T-helper 2 cell treated with Interferon-gamma antibody and Interleukin-4, amounts not matched to agents 5 μg/mL and 100 μg/mL, for 36 hours (primary cell): ENCODE data around the gene LIFR.

Source experiments
- DNase-seq: peaks from one replicate; pipeline ENCODE4 v3.0.0; 2021; ENCODE audit warnings: low spot score
- H3K27ac Mint-ChIP-seq: one replicate; pipeline ENCODE4 v1.8.0; 2021; ENCODE audit warnings: mild to moderate bottlenecking, mixed read lengths
- H3K27me3 Mint-ChIP-seq: one replicate; pipeline ENCODE4 v1.8.0; 2021; ENCODE audit warnings: low read depth, mixed read lengths
- H3K36me3 Mint-ChIP-seq: one replicate; pipeline ENCODE4 v1.8.0; 2021; ENCODE audit warnings: low read depth, mixed read lengths
- H3K4me1 Mint-ChIP-seq: one replicate; pipeline ENCODE4 v1.8.0; 2021; ENCODE audit warnings: low read depth, mixed read lengths
- H3K4me3 Mint-ChIP-seq: one replicate; pipeline ENCODE4 v1.8.0; 2022; ENCODE audit warnings: mild to moderate bottlenecking, moderate library complexity, mixed read lengths
- H3K9me3 Mint-ChIP-seq: one replicate; pipeline ENCODE4 v1.8.0; 2021; ENCODE audit warnings: mixed read lengths

LIFR gene

DNA sequence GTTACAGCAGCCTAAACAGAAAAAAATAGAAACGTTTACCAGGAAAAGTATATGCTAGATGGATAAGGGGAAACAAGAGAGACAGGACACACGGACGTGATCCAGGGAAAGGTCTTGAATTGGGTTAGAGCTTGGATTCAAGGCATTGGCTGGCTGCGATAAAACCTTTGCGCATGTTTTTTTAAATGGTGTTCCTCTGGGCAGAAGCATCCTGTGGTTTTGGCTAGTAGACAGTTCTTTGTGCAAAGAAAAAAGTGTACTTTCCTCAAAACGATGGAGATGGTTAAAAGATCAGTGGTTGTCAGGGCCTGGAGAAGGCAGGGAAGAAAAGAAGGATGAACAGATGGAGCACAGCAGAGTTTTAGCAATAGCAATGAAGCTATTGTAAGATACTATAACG is 37.5 kb upstream of the LIFR start:
- H3K27me3 Mint-ChIP-seq, result peaks cover 2% of the 10 kb centered on the region
- H3K4me3 Mint-ChIP-seq, result no peak overlapping the region
- H3K27ac Mint-ChIP-seq, result no peak overlapping the region
- no peaks in the 10 kb centered on the region for H3K36me3 Mint-ChIP-seq
- no peaks in the 10 kb centered on the region for H3K9me3 Mint-ChIP-seq
- DNase-seq, result no peak
- H3K4me1 Mint-ChIP-seq, result no peaks in the 10 kb centered on the region

DNA sequence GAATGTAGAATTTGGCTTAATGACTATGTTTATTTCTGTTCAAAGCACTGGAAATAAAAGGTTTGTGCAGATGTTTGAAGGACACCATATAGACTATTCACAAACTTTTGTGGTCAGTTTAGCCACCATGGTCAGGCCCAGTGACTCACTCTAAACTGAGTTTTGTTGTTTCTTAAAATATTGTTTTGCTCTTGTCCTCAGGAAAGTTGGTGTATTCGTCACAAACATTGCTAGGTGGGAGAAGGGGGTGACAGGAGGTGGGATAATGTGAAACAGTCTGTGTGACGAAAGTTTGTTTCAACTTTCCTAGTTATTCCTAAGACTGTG is 35.0 kb upstream of the LIFR start:
- Mint-ChIP-seq H3K9me3 (no peaks in the 10 kb centered on the region), H3K27me3 (peaks cover 3% of the 10 kb centered on the region), H3K27ac (no peak overlapping the region), H3K4me3 (no peak overlapping the region), H3K4me1 (no peaks in the 10 kb centered on the region), H3K36me3 (no peaks in the 10 kb centered on the region)
- DNase-seq, result no peak

DNA sequence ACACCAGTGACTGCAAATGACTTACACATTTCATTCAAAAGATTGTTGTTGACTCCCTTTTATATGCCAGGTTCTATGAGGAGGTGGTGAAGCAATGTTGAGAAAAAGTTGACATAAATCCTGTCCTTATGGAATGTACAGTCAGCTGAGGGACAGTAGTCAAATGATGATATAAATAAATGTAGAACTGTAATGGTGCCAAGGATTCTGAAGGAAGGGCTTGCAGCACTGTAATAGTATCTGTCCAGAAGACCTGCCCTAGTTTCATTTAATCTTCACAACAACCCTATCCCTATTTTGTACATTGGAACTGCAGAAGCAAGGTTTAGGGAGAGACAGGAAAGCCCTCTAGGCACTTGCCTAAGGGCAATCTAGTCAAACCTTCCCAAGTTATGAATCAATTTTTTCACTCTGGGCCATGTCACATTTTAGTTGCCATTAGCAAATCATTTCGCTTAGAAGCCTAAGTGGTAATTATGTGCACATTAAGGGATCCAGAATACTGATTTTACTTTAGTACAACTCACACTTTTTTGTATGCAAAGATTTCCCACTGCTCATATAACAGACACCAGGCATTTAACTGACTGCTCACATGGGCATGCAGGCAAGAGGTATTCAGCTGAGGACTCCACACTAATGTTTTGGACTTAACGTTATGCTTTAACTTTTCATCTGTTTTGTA is 34.5 kb upstream of the LIFR start:
- H3K9me3 Mint-ChIP-seq, result no peaks in the 10 kb centered on the region
- no peaks in the 10 kb centered on the region for H3K4me1 Mint-ChIP-seq
- H3K36me3 Mint-ChIP-seq, result no peaks in the 10 kb centered on the region
- DNase-seq, result no peak
- H3K27ac Mint-ChIP-seq, result no peak overlapping the region
- H3K27me3 Mint-ChIP-seq, result peaks cover 8% of the 10 kb centered on the region
- H3K4me3 Mint-ChIP-seq, result no peak overlapping the region

DNA sequence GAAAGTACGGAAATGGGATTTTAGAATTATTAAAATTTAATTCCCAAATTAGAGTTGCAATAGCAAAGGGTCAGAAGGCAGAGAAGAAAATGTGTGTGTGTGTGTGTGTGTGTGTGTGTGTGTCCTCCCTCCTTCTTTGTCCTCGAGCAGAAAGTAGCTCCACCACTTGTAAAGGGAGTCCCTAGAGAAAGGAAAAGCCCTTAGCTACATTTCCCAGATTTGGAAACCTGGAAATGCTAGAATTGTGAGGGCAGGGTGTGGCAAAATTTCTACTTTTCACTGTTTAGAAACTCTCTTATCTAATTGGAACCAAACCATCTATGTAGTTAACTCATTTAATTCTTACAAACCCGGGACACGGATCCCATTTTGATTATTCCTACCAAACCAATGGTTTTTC is 33.2 kb upstream of the LIFR start:
- Mint-ChIP-seq H3K4me1 (no peaks in the 10 kb centered on the region), H3K27me3 (peaks cover 13% of the 10 kb centered on the region), H3K4me3 (no peak overlapping the region), H3K9me3 (no peaks in the 10 kb centered on the region), H3K27ac (no peak overlapping the region), H3K36me3 (no peaks in the 10 kb centered on the region)
- DNase-seq, result no peak

DNA sequence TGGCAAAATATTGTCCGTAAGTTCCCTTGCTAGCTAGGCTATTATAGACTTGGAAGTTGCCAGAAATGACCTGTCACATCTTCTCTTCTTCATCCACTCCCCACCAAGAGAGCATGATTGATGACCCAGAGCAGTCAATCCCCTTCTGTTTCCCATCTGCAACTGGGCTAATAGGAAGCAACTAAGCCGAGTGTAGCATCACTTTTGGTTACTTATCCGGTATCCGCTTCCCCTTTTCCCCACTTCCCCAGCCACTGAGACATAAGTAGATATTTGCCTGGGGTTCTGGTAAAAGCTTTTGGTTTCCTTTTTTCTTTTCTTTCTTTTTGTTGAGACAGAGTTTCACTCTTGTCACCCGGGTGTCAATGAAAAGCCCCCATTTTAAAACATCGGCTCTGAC is 29.4 kb upstream of the LIFR start:
- Mint-ChIP-seq H3K9me3 (no peaks in the 10 kb centered on the region), H3K4me3 (no peak overlapping the region), H3K4me1 (peaks cover 3% of the 10 kb centered on the region), H3K27ac (no peak overlapping the region), H3K27me3 (peaks cover 26% of the 10 kb centered on the region), H3K36me3 (no peaks in the 10 kb centered on the region)
- DNase-seq, result no peak

DNA sequence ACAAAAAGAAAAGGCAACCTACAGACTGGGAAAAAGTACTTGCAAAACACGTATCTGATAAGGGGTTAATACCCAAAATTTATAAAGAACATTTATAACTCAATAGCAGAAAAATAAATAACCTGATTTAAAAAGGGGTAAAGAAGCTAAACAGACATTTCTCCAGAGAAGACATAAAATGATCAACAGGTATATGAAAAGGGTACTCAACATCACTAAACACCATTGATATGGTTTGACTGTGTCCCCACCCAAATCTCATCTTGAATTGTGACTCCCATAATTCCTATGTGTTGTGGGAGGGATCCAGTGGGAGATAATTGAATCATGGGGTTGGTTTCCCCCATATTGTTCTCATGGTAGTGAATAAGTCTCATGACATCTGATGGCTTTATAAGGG is 27.1 kb upstream of the LIFR start:
- H3K27me3 Mint-ChIP-seq, result peaks cover 30% of the 10 kb centered on the region

DNA sequence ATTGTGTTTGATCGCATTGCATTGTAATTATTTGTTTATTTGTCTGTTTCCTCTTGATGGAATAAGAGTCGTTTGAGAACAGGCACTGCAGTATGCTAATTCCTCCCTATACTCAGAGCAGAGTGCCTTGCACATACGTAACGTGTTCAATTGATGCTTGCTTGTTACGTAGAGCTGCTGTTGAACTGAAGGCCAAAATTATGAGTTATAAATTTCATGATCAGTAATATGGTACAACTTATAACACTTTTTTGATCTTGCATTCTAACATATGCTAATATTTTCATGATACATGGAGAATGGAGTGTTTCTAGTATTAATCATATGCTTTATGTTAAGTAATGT is 26.5 kb upstream of the LIFR start:
- Mint-ChIP-seq H3K9me3 (no peaks in the 10 kb centered on the region), H3K4me3 (no peak overlapping the region), H3K27ac (no peak overlapping the region), H3K4me1 (peaks cover 3% of the 10 kb centered on the region), H3K27me3 (peaks cover 30% of the 10 kb centered on the region), H3K36me3 (no peaks in the 10 kb centered on the region)
- DNase-seq, result no peak

More for the DNA sequence above, 27.1 kb upstream of the LIFR start:
- DNase-seq, result no peak
- Mint-ChIP-seq H3K4me3 (no peak overlapping the region), H3K36me3 (no peaks in the 10 kb centered on the region), H3K4me1 (peaks cover 3% of the 10 kb centered on the region), H3K9me3 (no peaks in the 10 kb centered on the region), H3K27ac (no peak overlapping the region)

DNA sequence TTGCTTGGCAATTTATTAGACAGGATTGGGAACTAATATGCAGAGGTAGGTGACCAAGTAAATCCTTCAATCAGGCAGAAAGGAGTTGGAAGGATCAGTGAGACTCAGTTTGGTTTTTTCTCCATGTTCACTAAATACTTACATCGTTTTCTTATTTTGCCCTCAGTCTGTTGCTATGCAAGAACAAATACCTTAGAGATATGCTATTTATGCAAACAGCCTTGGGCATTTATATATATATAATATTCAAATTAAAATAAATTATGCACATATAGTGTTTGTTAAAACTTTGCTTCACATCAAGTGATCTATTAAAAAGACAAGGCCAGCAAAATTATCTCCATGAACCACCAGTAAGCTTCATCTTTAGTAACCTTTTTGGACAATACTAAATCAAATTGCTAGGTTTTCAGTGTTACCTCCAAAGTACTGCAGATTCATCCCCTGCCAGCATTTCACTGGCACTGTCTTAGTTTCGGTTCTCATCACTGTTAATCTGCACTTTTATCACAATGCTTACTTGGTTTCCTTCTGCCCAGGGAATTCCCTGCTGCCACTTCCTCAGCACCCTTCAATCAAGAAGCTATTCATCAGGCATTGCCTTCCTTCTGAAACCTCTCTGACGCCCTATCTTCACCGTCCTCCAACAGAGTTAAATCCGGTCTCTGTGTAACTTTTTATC is 26.0 kb upstream of the LIFR start:
- no peak for DNase-seq
- no peak overlapping the region for H3K27ac Mint-ChIP-seq
- H3K4me1 Mint-ChIP-seq, result peaks cover 3% of the 10 kb centered on the region
- no peaks in the 10 kb centered on the region for H3K9me3 Mint-ChIP-seq
- H3K27me3 Mint-ChIP-seq, result peaks cover 30% of the 10 kb centered on the region
- no peaks in the 10 kb centered on the region for H3K36me3 Mint-ChIP-seq
- H3K4me3 Mint-ChIP-seq, result no peak overlapping the region

DNA sequence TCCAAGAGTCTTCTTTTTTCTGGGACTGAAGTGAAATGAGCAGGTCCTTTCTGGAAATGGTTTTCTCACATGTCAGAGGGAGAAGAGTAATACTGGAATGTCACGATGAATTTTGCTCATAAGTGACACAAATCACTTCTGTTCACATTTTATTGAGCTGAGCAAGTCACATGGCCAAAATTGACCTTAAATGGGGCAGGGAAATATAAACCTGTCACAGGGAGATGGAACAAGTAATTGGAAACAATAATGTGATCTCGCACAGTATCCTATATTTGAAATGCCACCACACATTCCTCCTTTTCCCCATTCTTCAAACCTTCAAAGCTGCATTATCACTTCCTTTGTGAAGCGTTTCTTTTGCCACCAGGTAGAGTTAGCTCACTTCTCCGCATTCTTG is 25.2 kb upstream of the LIFR start:
- H3K36me3 Mint-ChIP-seq, result no peaks in the 10 kb centered on the region

DNA sequence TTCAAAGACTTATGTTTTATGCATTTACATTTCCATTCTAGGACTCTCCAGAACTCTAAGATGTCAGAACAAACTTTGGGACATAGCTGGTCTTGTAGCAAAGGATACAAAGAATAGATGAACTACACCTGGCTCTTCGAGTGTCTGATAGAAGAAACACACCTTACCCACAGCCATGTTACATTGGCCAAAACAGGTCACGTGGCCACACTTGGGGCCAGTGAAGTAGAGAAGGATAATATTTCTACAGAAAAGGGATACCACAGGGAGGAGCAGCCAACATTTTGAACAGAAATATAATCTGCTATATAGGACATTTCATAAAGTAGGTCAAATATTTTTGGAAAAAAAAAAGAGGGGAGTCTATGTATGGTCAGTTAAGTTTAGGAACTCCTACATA is 22.7 kb upstream of the LIFR start:
- H3K36me3 Mint-ChIP-seq, result no peaks in the 10 kb centered on the region
- peaks cover 19% of the 10 kb centered on the region for H3K27me3 Mint-ChIP-seq
- peaks cover 3% of the 10 kb centered on the region for H3K4me1 Mint-ChIP-seq
- no peak for DNase-seq
- H3K4me3 Mint-ChIP-seq, result no peak overlapping the region
- no peak overlapping the region for H3K27ac Mint-ChIP-seq
- no peaks in the 10 kb centered on the region for H3K9me3 Mint-ChIP-seq

More for the DNA sequence above, 25.2 kb upstream of the LIFR start:
- DNase-seq, result no peak
- Mint-ChIP-seq H3K4me1 (peaks cover 3% of the 10 kb centered on the region), H3K27me3 (peaks cover 32% of the 10 kb centered on the region), H3K27ac (no peak overlapping the region), H3K9me3 (no peaks in the 10 kb centered on the region), H3K4me3 (no peak overlapping the region)

DNA sequence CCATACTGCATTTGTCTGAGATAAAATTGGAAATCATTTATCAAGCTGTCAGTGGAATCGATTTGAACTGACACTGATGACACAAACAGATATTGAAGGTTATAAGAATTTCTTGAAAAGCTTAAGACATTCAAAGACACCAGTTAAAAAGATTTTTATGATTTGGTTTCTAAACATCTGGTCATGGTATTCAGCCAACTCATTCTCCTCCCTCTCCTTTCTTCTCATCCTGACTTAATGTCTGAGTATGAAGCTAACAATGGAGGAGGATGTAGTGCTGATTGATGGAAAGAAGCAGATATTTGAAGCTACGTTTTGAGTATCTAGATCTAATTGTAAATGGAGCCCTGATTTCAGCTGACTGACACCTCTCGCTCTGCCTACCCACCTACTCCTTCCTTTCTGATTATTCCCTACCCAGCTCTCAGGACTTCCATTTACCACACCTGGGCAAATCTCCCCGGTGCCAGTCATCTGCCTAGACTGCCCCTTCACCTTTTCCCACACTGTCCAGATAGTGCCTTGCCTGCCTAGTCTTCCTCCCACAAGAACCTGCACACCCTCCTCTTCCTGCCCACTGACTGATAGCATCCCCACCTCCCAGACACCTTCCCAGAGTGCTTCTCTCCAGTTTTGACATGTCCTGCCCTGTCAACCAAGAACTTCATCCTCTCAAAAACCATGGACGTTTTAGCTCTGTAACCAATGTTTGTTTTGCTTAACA is 20.7 kb upstream of the LIFR start:
- Mint-ChIP-seq H3K4me3 (no peak overlapping the region), H3K9me3 (no peaks in the 10 kb centered on the region)

DNA sequence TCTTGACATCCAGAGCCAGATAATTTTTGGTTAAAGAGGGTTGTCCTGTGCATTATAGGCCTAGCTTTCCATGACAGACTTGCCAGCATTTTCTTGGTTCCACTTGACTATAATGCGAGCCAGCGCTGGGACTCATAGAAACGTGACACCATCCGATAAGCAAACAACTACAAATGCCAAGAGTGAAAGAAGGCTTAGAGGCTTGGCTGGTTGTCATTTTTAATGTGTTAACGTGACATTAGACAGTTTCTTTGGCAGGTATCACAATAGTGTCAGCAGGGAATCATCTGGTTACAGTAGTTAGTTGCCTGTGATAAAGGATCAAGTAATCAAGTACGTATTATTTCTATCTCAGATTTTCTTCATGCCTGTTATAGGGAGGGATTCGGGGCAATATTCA is 20.0 kb upstream of the LIFR start:
- peaks cover 12% of the 10 kb centered on the region for H3K27me3 Mint-ChIP-seq
- H3K27ac Mint-ChIP-seq, result no peak overlapping the region
- no peaks in the 10 kb centered on the region for H3K9me3 Mint-ChIP-seq
- no peaks in the 10 kb centered on the region for H3K4me1 Mint-ChIP-seq
- H3K36me3 Mint-ChIP-seq, result no peaks in the 10 kb centered on the region
- no peak overlapping the region for H3K4me3 Mint-ChIP-seq
- no peak for DNase-seq

More for the DNA sequence above, 20.7 kb upstream of the LIFR start:
- Mint-ChIP-seq H3K27ac (no peak overlapping the region), H3K4me1 (no peaks in the 10 kb centered on the region), H3K36me3 (no peaks in the 10 kb centered on the region), H3K27me3 (peaks cover 15% of the 10 kb centered on the region)
- no peak for DNase-seq

DNA sequence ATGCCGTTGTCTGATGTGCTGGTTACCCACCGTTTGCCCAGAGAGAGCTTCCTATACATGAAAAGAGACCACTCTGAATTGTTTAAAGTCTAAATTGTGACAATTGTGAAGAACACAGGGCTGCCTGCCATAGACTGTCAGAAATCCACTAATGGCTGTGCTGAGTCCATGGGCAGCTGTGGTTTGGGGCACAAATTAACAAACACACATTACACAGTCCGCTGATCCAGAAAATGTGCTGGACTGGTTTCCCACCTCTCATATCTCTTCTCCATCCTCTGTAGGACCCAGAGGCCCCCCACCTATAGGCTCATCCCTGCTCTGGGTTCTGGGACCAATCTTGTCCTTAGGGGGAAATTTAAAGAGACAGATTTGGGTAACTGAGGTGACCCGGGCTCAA is 19.0 kb upstream of the LIFR start:
- Mint-ChIP-seq H3K9me3 (no peaks in the 10 kb centered on the region), H3K4me3 (no peak overlapping the region), H3K27ac (no peak overlapping the region), H3K36me3 (no peaks in the 10 kb centered on the region), H3K4me1 (no peaks in the 10 kb centered on the region), H3K27me3 (peaks cover 7% of the 10 kb centered on the region)
- no peak for DNase-seq

DNA sequence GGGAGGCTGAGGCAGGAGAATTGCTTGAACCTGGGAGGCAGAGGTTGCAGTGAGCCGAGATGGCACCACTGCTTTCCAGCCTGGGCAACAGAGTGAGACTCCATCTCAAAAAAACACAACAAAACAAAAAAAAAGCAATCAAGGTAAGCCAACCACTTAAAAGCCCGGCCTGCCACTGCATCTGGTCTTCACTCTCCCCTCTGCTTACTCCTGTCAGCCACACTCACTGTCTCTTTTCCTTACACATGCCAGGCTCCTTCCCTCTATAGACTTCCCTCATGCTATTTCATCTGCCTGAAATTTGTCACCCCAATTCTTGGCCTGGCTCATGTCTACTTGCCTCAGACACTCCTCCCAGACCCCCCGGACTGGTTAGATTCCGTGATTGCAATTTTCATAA is 17.6 kb upstream of the LIFR start:
- H3K9me3 Mint-ChIP-seq, result no peaks in the 10 kb centered on the region
- H3K4me1 Mint-ChIP-seq, result no peaks in the 10 kb centered on the region
- peaks cover 3% of the 10 kb centered on the region for H3K27me3 Mint-ChIP-seq
- H3K36me3 Mint-ChIP-seq, result no peaks in the 10 kb centered on the region
- H3K27ac Mint-ChIP-seq, result no peak overlapping the region
- DNase-seq, result no peak
- H3K4me3 Mint-ChIP-seq, result no peak overlapping the region
